Panc1 (cell line): ENCODE results near the gene GSTM1. TPM values are rescaled to one million over a fixed set of nuclear protein-coding genes. Genes with fewer than 3 reads are reported as not detected.

Experiments
- total RNA-seq: library from RNA; stranded (reverse); gene quantifications from one replicate; pipeline ENCODE4 v1.2.1, GENCODE V29; 2021; ENCODE audit not compliant: unreplicated experiment

Gene GSTM1
- total RNA-seq, 1 experiment from 2014 or later, result not detected

Other genes with a start within 250 kb of the GSTM1 start
- 0.74 TPM for gene SYPL2, start 221.3 kb upstream of the GSTM1 start, total RNA-seq
- gene ATXN7L2, start 203.9 kb upstream of the GSTM1 start, total RNA-seq, result 4.9 TPM
- gene CYB561D1, start 193.7 kb upstream of the GSTM1 start, total RNA-seq, result 4.5 TPM
- gene AMIGO1, start 178.1 kb upstream of the GSTM1 start, total RNA-seq, result 0.64 TPM
- gene GPR61, start 147.9 kb upstream of the GSTM1 start, total RNA-seq, result not detected
- gene GNAI3, start 139.2 kb upstream of the GSTM1 start, total RNA-seq, result 6.4 TPM
- 0.44 TPM for gene GNAT2, start 68.2 kb upstream of the GSTM1 start, total RNA-seq
- 85.8 TPM for gene AMPD2, start 68.0 kb upstream of the GSTM1 start, total RNA-seq
- gene GSTM4, start 31.7 kb upstream of the GSTM1 start, total RNA-seq, result 22.0 TPM
- gene GSTM2, start 19.8 kb upstream of the GSTM1 start, total RNA-seq, result 10.2 TPM
- gene GSTM5, start 24.4 kb downstream of the GSTM1 start, total RNA-seq, result not detected
- gene GSTM3, start 53.2 kb downstream of the GSTM1 start, total RNA-seq, result 93.1 TPM
- gene EPS8L3, start 76.1 kb downstream of the GSTM1 start, total RNA-seq, result not detected
- gene CSF1, start 223.0 kb downstream of the GSTM1 start, total RNA-seq, result 217 TPM